Motor neuron (in vitro differentiated cells): Measurements from ENCODE around the gene WFIKKN2. TPM values are rescaled to one million over a fixed set of nuclear protein-coding genes. Genes with fewer than 3 reads are reported as not detected.
"Not testable (repeated sequence)": the region's sequence is repeated elsewhere in the genome, so short reads cannot be mapped to it uniquely, and the experiment has no call there.

Experiments
- ATAC-seq, 8 experiments: fragments of 200-7000 bp; cut with Tn5 transposase; replicated peaks in 6 of 8; 2 replicates each; pipeline ENCODE4 v1.8.0; 2021; ENCODE audit warnings: mild to moderate bottlenecking in 8 of 8, moderate library complexity in 8 of 8
- H3K27ac ChIP-seq, 2 donors: fragments of 250-450 bp; sonication (Bioruptor Pico); 2 replicates each; pipeline ENCODE4 v1.9.0; 2021; ENCODE audit warnings: antibody characterized with exemption in 2 of 2, mild to moderate bottlenecking in 2 of 2, moderate library complexity in 1 of 2
- H3K4me1 ChIP-seq, 2 donors: fragments of 250-450 bp; sonication (Bioruptor Pico); replicated peaks in 1 of 2; 2 replicates each; pipeline ENCODE4 v1.6.1; 2021; ENCODE audit warnings: antibody characterized with exemption in 2 of 2, mild to moderate bottlenecking in 2 of 2, moderate library complexity in 1 of 2
- H3K4me3 ChIP-seq, 5 donors: fragments of 250-450 bp; sonication (Bioruptor Pico); 2 replicates each; pipeline ENCODE4 v1.9.0; 2021; ENCODE audit warnings: antibody characterized with exemption in 5 of 5, mild to moderate bottlenecking in 5 of 5, moderate library complexity in 4 of 5
- WGBS, 10 experiments: fragments of 450-650 bp; shearing (Covaris generic); methylation state at CpG; one replicate each; pipeline ENCODE4 v1.0.0; 2022; 5-methylcytosine and 5-hydroxymethylcytosine counted together
- in situ Hi-C, 9 experiments: fragments of 400-800 bp; cut with MboI; loops; one replicate each; pipeline ENCODE4 v1.15.0; 2021; ENCODE audit warnings: low sequenced_read_pairs in 9 of 9, low pct_unique_long_range_greater_than_20kb in 2 of 9; ENCODE audit not compliant: unreplicated experiment in 9 of 9
- total RNA-seq, 8 experiments: library from RNA; unstranded; fragments of 300-600 nt; gene quantifications; 2 replicates each; pipeline versions ENCODE4 v1.2.3 to v1.2.4, GENCODE V29; 2022

The WFIKKN2 gene
- total RNA-seq, 8 experiments from 2014 or later = 0.05 to 0.76 (median 0.23) TPM; not detected in 1

- no peak overlapping the region for H3K27ac ChIP-seq
- H3K4me3 ChIP-seq = no peak overlapping the region
- 33 to 93% (median 74%) methylated on average over 3 to 7 of the region's 7 CpGs; no CpG with 5 or more reads in 1 of the 10 experiments for WGBS, 10 experiments
- in situ Hi-C loops = loop anchor here in 5 of 9 experiments (10.0 to 25.0 kb wide), 3 partner anchors 94 to 112 kb away; no protein-coding TSS in a partner anchor
- no peak for ATAC-seq
- H3K4me1 ChIP-seq = peaks cover 2 to 7% of the 10 kb centered on the region in 2 donors
Observed at GRCh38 chr17:50850640-50851039, 15.3 kb downstream of the WFIKKN2 start.

- Histone ChIP-seq H3K4me3 (no peak overlapping the region), H3K27ac (no peak overlapping the region), H3K4me1 (peaks cover 2 to 7% of the 10 kb centered on the region in 2 donors)
- 73 to 100% (median 86%) methylated on average over 1 to 6 of the region's 6 CpGs; no CpG with 5 or more reads in 3 of the 10 experiments for WGBS, 10 experiments
- in situ Hi-C loops = loop anchor here in 5 of 9 experiments (10.0 to 25.0 kb wide), 3 partner anchors 92 to 109 kb away; no protein-coding TSS in a partner anchor
- no peak for ATAC-seq
Observed at GRCh38 chr17:50853015-50853615, 17.7 kb downstream of the WFIKKN2 start.

DNA sequence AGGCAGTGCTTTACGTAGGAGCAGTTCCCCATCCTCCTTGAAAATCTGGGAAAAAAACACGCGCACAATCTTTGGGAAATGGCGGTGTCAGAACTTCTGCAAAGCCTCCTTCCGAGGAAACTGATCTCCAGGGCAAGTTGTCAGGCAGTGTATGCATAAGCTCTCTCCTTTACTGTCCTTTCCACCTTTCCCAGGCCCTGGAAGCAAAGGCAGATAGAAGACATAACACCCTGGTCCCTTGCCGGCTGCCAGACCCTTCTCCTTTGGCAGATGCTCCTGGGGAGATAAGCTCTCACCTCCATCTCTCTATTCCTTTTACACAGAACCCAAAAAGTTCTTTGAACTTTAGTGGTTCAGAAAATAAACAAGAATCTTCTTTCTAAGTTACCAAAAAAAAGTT is 18.4 kb downstream of the WFIKKN2 start:
- no peak overlapping the region for H3K4me3 ChIP-seq
- ATAC-seq = no peak
- peaks cover 2 to 7% of the 10 kb centered on the region in 2 donors for H3K4me1 ChIP-seq
- in situ Hi-C loops = loop anchor here in 5 of 9 experiments (10.0 to 25.0 kb wide), 3 partner anchors 91 to 109 kb away; no protein-coding TSS in a partner anchor
- no peak overlapping the region for H3K27ac ChIP-seq
- WGBS, 10 experiments = 60 to 94% (median 86%) methylated on average over 1 to 6 of the region's 6 CpGs; no CpG with 5 or more reads in 1 of the 10 experiments

GRCh38 chr17:50855708-50856330 is 20.4 kb downstream of the WFIKKN2 start:
- H3K4me3 ChIP-seq = no peak overlapping the region
- no peak for ATAC-seq
- peaks cover 3 to 12% of the 10 kb centered on the region in 2 donors for H3K4me1 ChIP-seq
- WGBS, 10 experiments = 60 to 100% (median 84%) methylated on average over 2 to 6 of the region's 6 CpGs
- in situ Hi-C loops = loop anchor here in 5 of 9 experiments (10.0 to 25.0 kb wide), 3 partner anchors 89 to 106 kb away; no protein-coding TSS in a partner anchor
- no peak overlapping the region for H3K27ac ChIP-seq

DNA sequence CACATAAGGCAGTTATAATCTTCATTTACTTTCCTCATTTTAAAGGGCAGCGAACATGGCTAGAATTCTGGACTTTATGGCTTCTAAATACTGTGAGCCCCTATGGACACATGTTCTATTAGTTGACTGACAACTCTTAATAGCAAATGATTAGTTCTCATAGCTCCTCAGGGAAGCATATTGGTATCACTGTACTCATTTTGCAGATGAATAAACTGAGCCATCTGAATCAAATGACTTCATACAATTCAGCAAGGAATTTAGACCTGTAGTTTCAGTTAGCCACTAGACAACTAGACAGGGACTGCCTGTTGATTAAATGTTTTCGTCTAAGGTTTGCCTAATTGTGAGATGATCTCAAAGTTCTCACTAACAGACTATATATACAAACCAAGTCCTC is 21.0 kb downstream of the WFIKKN2 start:
- in situ Hi-C loops = loop anchor here in 5 of 9 experiments (10.0 to 25.0 kb wide), 3 partner anchors 88 to 106 kb away; no protein-coding TSS in a partner anchor
- Histone ChIP-seq H3K27ac (no peak overlapping the region), H3K4me1 (peaks cover 9 to 15% of the 10 kb centered on the region in 2 donors), H3K4me3 (no peak overlapping the region)
- no peak for ATAC-seq
- 40 to 100% (median 84%) methylated on average over 1 to 2 of the region's 2 CpGs; no CpG with 5 or more reads in 1 of the 10 experiments for WGBS, 10 experiments

GRCh38 chr17:50858486-50859225 is 23.3 kb downstream of the WFIKKN2 start:
- ATAC-seq = peak in 1 of 8 experiments; percentile 7
- 83 to 100% (median 93%) methylated on average over 1 to 12 of the region's 12 CpGs for WGBS, 10 experiments
- Histone ChIP-seq H3K4me1 (peaks cover 22 to 26% of the 10 kb centered on the region in 2 donors), H3K27ac (no peak overlapping the region), H3K4me3 (no peak overlapping the region)
- in situ Hi-C loops = loop anchor here in 5 of 9 experiments (10.0 to 25.0 kb wide), 3 partner anchors 86 to 104 kb away; no protein-coding TSS in a partner anchor

GRCh38 chr17:50859727-50860126 is 24.3 kb downstream of the WFIKKN2 start:
- WGBS, 10 experiments = 90 to 100% (median 100%) methylated on average over 1 to 9 of the region's 15 CpGs; no CpG with 5 or more reads in 2 of the 10 experiments
- in situ Hi-C loops = loop anchor here in 8 of 9 experiments (10.0 to 25.0 kb wide), 3 partner anchors 85 to 103 kb away; no protein-coding TSS in a partner anchor
- not testable (repeated sequence) for ATAC-seq

GRCh38 chr17:50861334-50861676 is 25.9 kb downstream of the WFIKKN2 start:
- Histone ChIP-seq H3K27ac (no peak overlapping the region), H3K4me1 (peaks cover 23 to 30% of the 10 kb centered on the region in 2 donors), H3K4me3 (no peak overlapping the region)
- in situ Hi-C loops = loop anchor here in 6 of 9 experiments (10.0 to 25.0 kb wide), 2 partner anchors 93 to 101 kb away; no protein-coding TSS in a partner anchor
- 40 to 100% (median 76%) methylated on average over 1 to 2 of the region's 2 CpGs for WGBS, 10 experiments
- ATAC-seq = no peak

More at GRCh38 chr17:50859727-50860126, 24.3 kb downstream of the WFIKKN2 start:
- H3K4me1 ChIP-seq = peaks cover 23 to 30% of the 10 kb centered on the region in 2 donors
- not testable (repeated sequence) for H3K4me3 ChIP-seq, H3K27ac ChIP-seq

DNA sequence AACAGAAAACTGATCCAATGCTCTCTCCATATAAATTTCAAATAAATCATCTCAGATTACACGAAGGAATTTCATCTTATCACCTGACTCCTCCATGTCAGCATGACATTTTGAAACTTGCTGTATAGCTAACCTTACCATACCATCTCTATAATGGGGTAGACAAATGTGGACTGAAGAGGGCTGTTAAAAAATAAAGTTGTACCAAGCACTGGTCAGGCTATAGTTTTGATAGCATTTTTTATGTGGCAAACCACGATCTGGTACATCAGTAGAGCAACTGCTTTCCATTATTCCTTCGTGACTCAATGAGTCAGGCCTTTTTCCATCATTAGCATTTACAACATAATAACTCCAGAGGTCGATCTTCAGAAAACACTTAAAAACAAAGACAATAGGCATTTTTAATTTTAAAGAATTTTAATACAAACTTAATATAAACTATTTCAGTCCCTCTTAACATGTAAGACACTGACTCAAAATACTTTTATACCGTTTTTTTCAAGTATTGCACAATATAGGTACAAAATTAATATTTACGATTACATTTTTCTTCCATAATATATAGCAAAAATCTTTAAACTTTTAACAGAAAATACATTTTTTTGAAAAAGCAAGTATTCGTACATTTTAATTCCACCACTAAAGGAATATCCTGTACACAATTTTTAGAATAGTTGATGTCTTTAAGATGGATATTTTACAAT is 26.6 kb downstream of the WFIKKN2 start:
- Histone ChIP-seq H3K4me3 (no peak overlapping the region), H3K27ac (no peak overlapping the region), H3K4me1 (peaks cover 23 to 30% of the 10 kb centered on the region in 2 donors)
- 20 to 95% (median 76%) methylated on average over 4 to 7 of the region's 7 CpGs for WGBS, 10 experiments
- in situ Hi-C loops = loop anchor here in 6 of 9 experiments (10.0 to 25.0 kb wide), 2 partner anchors 93 to 100 kb away; no protein-coding TSS in a partner anchor
- no peak for ATAC-seq

GRCh38 chr17:50863221-50863843 is 27.9 kb downstream of the WFIKKN2 start:
- 57 to 100% (median 78%) methylated on average over 1 to 9 of the region's 11 CpGs for WGBS, 10 experiments
- in situ Hi-C loops = loop anchor here in 6 of 9 experiments (10.0 to 25.0 kb wide), 2 partner anchors 91 to 99 kb away; no protein-coding TSS in a partner anchor
- peak overlapping the region in 4 of 5 donors; percentile 8 to 93 (median 70) for H3K4me3 ChIP-seq
- H3K4me1 ChIP-seq = peaks cover 23 to 31% of the 10 kb centered on the region in 2 donors
- no peak for ATAC-seq
- H3K27ac ChIP-seq = no peak overlapping the region

GRCh38 chr17:50863931-50864330 is 28.5 kb downstream of the WFIKKN2 start:
- Histone ChIP-seq H3K4me1 (peaks cover 26 to 35% of the 10 kb centered on the region in 2 donors), H3K27ac (no peak overlapping the region), H3K4me3 (peak overlapping the region; percentile 59 to 93 (median 80))
- no peak for ATAC-seq
- in situ Hi-C loops = loop anchor here in 6 of 9 experiments (10.0 to 25.0 kb wide), 2 partner anchors 91 to 98 kb away; no protein-coding TSS in a partner anchor
- 10 to 100% (median 88%) methylated on average over 1 to 3 of the region's 3 CpGs; no CpG with 5 or more reads in 1 of the 10 experiments for WGBS, 10 experiments
